Neural crest cell (in vitro differentiated cells): ENCODE results near the gene NDST1. TPM values are rescaled to one million over a fixed set of nuclear protein-coding genes. Genes with fewer than 3 reads are reported as not detected.

Experiments used
- DNase-seq: peaks from one replicate; pipeline ENCODE4 v3.0.0; 2021; ENCODE audit warnings: low read depth, mixed read lengths, low spot score
- H3K27ac Mint-ChIP-seq: one replicate; pipeline ENCODE4 v1.8.0; 2021; ENCODE audit warnings: mild to moderate bottlenecking, mixed read lengths; ENCODE audit not compliant: unreplicated experiment
- H3K27me3 Mint-ChIP-seq: 2 replicates; pipeline ENCODE4 v1.8.0; 2021; ENCODE audit warnings: low read depth, mild to moderate bottlenecking, mixed read lengths
- H3K36me3 Mint-ChIP-seq: 2 replicates; pipeline ENCODE4 v1.8.0; 2021; ENCODE audit warnings: low read depth, mild to moderate bottlenecking, mixed read lengths
- H3K4me1 Mint-ChIP-seq: 2 replicates; pipeline ENCODE4 v1.8.0; 2021; ENCODE audit warnings: mixed read lengths
- H3K4me3 Mint-ChIP-seq: one replicate; pipeline ENCODE4 v1.8.0; 2021; ENCODE audit warnings: mild to moderate bottlenecking, mixed read lengths
- H3K9me3 Mint-ChIP-seq: 2 replicates; pipeline ENCODE4 v1.8.0; 2021; ENCODE audit warnings: mixed read lengths
- CTCF ChIP-seq: fragments of 200-600 bp; sonication (generic); conservative IDR thresholded peaks from 2 replicates; pipeline ENCODE4 v1.5.0; 2021; ENCODE audit warnings: antibody characterized with exemption, mild to moderate bottlenecking
- total RNA-seq: library from RNA; stranded (reverse); gene quantifications from 2 replicates; pipeline ENCODE4 v1.2.1, GENCODE V29; 2021

The NDST1 gene
- total RNA-seq, 1 donor from 2014 or later = 112 TPM

GRCh38 chr5:150481708-150481965 lies 26.3 kb upstream of the NDST1 start:
- Mint-ChIP-seq H3K4me3 (peak overlapping the region; percentile 48), H3K36me3 (no peaks in the 10 kb centered on the region), H3K27ac (no peak overlapping the region), H3K27me3 (no peaks in the 10 kb centered on the region), H3K4me1 (peaks cover 20% of the 10 kb centered on the region), H3K9me3 (no peaks in the 10 kb centered on the region)
- no peak for DNase-seq
- no peak for TF ChIP-seq CTCF

DNA sequence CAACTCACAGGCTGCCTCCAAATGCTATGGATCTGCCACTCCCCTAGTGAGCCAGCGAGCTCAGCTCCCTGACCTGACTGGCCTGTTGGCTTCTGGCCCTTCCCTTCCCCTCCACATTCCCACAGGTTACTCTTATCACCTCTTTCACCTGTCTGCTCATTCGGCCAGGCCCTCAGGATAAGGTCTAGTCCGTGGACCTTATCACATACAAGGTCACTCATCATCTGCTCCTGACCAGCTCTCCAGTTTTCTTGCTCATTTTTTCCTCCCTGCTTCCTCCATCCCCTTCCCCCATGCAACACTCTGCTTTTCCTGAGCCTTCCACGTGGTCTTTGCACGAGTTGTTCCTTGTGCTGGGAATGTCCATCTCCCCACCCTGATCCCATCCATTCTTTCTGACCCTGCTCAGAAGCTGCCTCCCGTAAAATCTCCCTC lies 25.9 kb upstream of the NDST1 start:
- H3K27me3 Mint-ChIP-seq = no peaks in the 10 kb centered on the region
- H3K4me3 Mint-ChIP-seq = peak overlapping the region; percentile 48
- TF ChIP-seq CTCF = no peak
- DNase-seq = no peak
- H3K4me1 Mint-ChIP-seq = peaks cover 21% of the 10 kb centered on the region
- no peaks in the 10 kb centered on the region for H3K9me3 Mint-ChIP-seq
- H3K36me3 Mint-ChIP-seq = no peaks in the 10 kb centered on the region
- H3K27ac Mint-ChIP-seq = no peak overlapping the region

- Mint-ChIP-seq H3K27ac (peak overlapping the region; percentile 7), H3K4me1 (peaks cover 53% of the 10 kb centered on the region), H3K9me3 (no peaks in the 10 kb centered on the region), H3K4me3 (peak overlapping the region; percentile 84), H3K27me3 (no peaks in the 10 kb centered on the region), H3K36me3 (no peaks in the 10 kb centered on the region)
- TF ChIP-seq CTCF = no peak
- DNase-seq = peak; percentile 74
These were observed 22.8 kb upstream of the NDST1 start for GRCh38 chr5:150484964-150485692.

DNA sequence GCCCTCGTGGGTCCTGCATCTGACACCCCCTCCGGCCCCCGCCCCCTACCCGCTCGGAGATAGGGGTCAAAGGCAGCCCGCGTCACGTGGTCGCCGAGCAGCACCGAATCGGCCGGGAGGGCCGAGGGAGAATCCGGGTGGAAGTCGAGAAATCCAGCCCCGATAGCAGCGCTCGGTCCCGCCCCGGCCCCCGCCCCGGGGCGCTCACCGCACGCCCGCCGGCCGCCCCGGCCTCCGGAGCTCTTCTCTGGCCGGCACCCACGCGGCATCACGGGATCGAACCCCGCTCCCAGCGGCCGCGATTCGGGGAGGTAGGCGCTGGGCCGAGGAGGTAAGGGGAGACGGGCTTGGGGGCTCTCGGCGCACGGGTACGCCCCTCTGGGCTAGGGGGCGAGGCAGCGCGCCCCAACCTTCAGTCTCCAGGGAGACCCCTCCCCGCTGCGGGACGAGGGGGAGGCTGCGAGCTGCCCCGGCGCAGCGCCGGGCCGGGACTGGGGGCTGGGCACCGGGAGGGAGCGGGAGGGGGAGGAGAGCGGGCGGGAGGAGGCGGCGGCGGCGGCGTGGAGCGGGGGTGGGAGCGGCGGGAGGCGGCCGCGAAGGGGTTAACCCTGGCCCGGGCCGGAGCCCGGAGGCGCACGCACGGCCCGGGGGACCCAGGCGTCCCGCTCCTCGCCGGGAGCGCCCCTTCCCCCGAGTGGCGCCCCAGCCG lies 22.1 kb upstream of the NDST1 start:
- H3K4me3 Mint-ChIP-seq = peak overlapping the region; percentile 84
- no peak for TF ChIP-seq CTCF
- no peaks in the 10 kb centered on the region for H3K9me3 Mint-ChIP-seq
- H3K27me3 Mint-ChIP-seq = no peaks in the 10 kb centered on the region
- no peaks in the 10 kb centered on the region for H3K36me3 Mint-ChIP-seq
- peak overlapping the region; percentile 7 for H3K27ac Mint-ChIP-seq
- DNase-seq = peak; percentile 53
- peaks cover 60% of the 10 kb centered on the region for H3K4me1 Mint-ChIP-seq

GRCh38 chr5:150486402-150487198 lies 21.3 kb upstream of the NDST1 start:
- Mint-ChIP-seq H3K4me1 (peaks cover 64% of the 10 kb centered on the region), H3K27ac (peak overlapping the region; percentile 83), H3K9me3 (no peaks in the 10 kb centered on the region), H3K4me3 (peak overlapping the region; percentile 89), H3K27me3 (no peaks in the 10 kb centered on the region), H3K36me3 (no peaks in the 10 kb centered on the region)
- TF ChIP-seq CTCF = peak; percentile 28
- DNase-seq = peak; percentile 83
